ENCODE data around the gene GPATCH2.

The GPATCH2 gene

GRCh38 chr1:217577336-217577735, 53.6 kb downstream of the GPATCH2 start:
- no peak for DNase-seq

DNA sequence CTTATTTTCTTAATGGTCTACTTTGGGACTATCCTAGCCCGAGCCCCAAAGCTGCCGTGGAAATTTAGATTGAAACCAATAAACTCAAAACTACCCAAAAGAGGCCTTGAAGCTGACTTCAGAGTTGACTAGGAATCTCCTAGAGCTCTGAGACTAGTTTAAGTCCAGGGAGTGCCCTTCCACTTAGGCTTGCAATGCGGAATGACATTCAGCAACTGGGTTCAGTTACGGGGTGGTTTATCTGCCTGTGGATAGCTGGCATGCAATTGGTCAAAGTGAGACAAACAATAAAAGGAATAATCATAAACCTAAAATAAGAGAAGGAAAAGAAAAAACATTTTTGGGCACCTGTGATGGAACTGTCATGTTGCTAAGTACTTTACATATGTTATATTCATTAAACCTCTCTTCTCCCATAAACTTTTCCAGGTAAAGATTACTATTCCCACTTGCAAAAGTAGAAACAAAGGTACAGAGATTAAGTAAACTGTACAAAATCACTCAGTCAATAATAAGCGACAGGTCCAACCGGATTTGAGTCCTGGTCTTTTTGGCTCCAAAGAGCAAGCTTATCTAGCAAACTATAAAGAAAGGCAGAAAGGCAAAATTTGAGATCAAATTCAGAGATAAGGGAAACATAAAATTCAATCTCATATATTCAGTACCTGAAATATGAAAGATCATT, 56.5 kb downstream of the GPATCH2 start:
- DNase-seq: no peak

- DNase-seq: no peak
Observed at GRCh38 chr1:217569021-217569420, 61.9 kb downstream of the GPATCH2 start.

DNA sequence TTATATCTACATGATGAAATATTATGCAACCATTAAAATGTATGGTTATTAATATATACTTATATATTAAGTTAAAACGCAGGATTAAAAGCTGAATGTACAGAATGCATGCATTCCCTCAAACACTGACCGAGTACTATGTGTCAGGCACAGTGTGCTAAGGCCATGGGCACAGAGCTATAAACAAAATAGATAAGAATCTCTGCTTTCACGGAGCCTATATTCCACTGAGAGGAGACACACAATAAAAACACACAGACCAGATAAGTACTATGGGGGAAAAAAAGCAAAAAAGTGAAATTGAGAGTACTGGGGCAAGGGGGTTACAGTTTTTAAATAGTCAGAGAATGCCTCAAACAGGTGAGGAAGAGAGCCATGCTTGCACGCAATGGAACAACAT, 62.7 kb downstream of the GPATCH2 start:
- DNase-seq: no peak

GRCh38 chr1:217564833-217565232, 66.1 kb downstream of the GPATCH2 start:
- no peak for DNase-seq

DNA sequence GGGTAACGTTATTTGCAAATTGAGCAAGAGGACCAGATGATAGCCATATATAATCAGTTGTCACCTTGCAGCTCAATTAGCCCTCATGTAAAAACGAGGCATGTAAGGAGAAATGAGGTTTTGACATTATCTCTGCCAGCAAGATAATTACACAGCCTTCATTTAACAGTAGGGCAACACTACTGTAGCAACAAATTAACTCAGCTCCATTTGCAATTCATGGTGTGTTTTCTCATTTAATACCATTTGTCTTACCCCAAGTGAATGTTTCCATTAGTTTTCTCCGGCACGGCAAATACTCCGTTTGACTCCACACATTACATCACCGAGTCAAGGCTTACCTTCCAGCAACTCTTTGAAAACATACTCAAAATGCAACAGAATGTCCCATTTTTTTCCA, 66.7 kb downstream of the GPATCH2 start:
- DNase-seq: no peak

DNA sequence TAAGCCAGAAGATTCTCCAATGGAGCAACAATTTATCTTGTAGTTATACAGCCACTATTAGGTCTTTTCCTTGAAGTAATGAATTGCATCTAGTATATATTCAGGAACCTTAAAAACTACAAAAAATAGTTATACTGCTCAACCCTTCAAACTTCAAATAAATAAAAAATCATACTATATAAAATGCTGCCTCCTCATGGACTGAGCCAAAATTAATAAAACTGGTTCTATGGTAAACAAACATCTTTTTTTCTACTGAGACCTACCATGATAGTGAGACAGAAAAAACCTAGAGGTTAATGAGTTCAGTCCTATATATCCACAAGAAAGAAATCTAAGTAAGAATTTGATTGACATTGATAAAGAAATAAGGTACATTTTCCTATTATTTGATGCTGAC, 67.7 kb downstream of the GPATCH2 start:
- no peak for DNase-seq

- no peak for DNase-seq
Observed at GRCh38 chr1:217562229-217562878, 68.5 kb downstream of the GPATCH2 start.

DNA sequence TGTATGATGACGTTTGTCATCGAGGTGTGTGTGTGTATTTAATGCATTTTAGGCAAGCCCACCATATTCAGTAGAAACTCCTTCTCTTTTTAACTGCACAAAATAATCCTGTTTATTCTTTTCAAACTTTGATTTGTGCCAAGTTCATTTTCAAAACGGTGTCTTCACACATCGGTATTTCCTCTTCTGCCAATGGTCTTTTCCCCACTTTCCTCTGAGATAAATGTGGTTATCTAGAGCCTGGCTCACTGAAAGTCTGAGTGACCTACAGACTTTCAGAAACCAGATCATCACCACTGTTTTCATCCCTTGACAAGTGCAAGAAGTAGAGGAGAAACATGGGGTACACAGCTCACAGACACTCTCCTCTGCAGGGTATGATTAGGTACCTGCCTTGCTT, 69.4 kb downstream of the GPATCH2 start:
- no peak for DNase-seq

GRCh38 chr1:217554849-217555248, 76.0 kb downstream of the GPATCH2 start:
- no peak for DNase-seq

- DNase-seq: no peak
Observed at GRCh38 chr1:217553949-217554509, 76.9 kb downstream of the GPATCH2 start.

- no peak for DNase-seq
Observed at GRCh38 chr1:217552339-217552951, 78.4 kb downstream of the GPATCH2 start.

DNA sequence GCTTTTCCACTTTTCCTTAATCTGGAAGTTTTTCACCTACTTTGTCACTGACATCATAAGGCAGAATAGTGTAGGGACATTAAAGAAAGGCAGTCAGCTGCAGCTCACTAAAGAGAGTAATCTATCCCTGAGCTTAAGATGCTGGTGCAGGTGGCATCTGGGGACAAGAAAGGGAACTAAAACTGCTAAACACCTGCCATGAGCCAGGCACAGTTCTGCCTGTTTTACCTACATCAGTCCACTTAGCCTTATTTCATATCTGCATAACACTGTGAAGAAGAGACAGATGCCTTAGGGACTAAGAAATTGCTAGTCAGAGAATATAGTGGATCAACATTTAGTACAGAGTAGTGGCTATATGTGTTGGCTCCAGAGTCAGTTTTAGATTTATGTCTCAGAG, 88.1 kb downstream of the GPATCH2 start:
- DNase-seq: no peak

- no peak for DNase-seq
Observed at GRCh38 chr1:217542136-217542777, 88.6 kb downstream of the GPATCH2 start.

DNA sequence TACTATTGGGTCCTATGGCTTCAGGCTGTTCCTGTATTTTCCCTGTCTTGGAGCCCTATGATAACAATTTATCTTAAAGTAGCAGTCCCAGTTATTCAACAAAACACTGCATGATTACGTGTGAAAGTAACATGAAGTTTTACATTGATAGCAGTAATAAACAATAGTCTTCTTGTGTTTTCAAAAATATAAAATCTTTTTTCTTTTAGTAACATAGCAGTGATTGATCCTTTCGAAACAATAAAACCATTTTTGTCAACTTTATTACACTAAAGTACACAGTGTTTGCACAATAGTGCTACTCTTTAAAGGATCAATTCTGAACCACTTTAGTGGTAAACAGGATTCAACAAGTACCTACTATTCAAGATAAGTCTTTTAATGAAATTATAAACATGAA, 90.6 kb downstream of the GPATCH2 start:
- DNase-seq: no peak

- no peak for DNase-seq
Observed at GRCh38 chr1:217539510-217539909, 91.4 kb downstream of the GPATCH2 start.

GRCh38 chr1:217535601-217536377, 95.1 kb downstream of the GPATCH2 start:
- DNase-seq: no peak

DNA sequence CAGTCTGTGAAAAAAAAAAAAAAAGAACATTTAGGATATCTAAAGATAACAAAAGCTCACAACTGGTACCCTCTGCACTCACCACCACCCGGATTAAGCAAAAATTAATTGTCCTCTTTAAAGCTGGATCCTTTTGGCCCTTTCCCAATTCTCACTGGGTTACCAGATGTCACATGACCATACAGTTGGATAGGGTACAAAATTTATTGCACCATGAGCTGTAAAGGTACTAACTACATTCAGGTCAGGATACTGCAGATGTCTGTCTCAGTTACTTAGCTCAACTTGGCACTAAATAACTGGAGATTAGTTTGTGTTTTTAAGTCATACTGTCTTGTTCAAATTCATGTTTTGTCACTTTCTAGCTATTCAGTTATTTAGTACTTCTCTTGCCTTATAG, 96.3 kb downstream of the GPATCH2 start:
- no peak for DNase-seq

GRCh38 chr1:217528271-217528670, 102.6 kb downstream of the GPATCH2 start:
- no peak for DNase-seq

DNA sequence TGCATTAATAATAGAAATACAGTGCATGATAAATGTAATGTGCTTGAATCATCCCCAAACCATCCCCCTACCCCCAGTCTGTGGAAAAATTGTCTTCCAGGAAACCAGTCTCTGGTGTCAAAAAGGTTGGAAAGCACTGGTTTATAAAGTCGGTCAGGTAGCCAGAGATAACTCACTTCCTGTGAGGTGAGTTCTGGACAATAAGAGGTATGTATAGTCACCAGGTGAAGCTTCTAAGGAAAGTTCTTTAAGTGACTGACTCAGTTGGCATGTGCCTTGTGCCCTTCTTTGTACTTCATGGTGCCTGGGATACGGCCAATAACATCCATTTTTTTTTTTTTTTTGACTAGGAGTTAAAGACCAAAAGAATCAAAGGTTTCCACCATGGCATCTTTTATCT, 103.7 kb downstream of the GPATCH2 start:
- DNase-seq: no peak

DNA sequence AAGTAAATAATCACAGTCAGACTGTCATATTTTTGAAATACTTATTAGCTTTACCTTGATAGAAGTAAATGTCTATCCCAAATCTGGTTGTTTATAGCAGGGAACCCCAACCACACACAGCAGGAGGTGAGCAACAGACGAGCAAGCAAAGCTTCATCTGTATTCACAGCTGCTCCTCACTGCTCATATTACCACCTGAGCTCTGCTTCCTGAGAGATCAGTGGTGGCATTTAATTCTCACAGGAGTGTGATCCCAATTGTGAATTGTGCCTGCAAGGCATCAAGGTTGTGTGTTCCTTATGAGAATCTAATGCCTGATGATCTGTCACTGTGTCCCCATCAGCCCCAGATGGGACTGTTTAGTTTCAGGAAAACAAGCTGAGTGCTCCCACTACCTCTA, 104.3 kb downstream of the GPATCH2 start:
- no peak for DNase-seq

GRCh38 chr1:217525773-217526490, 105.0 kb downstream of the GPATCH2 start:
- DNase-seq: no peak
